ENCODE data around the gene RPGRIP1. TPM values are rescaled to one million over a fixed set of nuclear protein-coding genes. Genes with fewer than 3 reads are reported as not detected.
"Not testable (repeated sequence)": the region's sequence is repeated elsewhere in the genome, so short reads cannot be mapped to it uniquely, and the experiment has no call there.

Gene RPGRIP1
- polyA plus RNA-seq, 1 of the 3 experiments (the other 2 are of a cell fraction): not detected

DNA sequence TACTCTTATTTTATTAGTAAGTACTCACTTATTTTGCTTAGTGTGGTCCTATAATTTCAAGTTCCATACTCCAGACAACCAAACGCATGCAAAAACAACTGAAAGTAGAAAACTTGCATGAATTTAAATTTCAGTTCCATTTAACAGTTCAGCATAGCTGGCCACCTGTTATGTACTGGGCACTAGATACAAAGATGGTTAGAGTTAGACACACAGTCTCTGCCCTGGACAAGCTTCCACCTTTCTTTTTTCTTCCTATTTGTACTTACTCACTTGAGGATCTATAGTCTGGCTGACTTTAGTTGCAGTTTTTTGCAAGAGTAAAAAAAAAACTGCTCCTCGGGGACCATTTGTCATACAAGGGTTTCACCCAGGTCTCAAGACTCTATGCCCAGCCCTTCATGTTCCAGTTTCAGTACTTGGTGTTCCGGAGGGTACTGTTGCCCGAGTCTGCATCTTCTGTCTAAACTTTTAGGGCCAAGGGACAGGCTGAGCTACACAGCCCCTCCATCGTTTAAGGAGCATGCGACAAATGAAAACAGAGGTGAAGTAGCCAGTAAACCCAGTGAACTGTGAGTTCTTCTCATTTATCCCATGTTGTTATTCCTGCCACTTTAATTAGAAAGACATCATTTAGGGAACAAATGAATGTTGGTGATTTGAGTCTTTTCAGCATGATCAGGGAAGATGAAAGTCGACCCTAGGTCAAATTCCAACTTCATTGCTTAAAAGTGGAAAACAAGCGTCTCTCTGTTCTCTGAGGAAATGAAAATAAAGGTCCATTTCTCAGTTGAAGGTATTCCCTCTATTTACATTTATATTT is 22.3 kb downstream of the RPGRIP1 start (continued):
- TF ChIP-seq, protein P1, sequence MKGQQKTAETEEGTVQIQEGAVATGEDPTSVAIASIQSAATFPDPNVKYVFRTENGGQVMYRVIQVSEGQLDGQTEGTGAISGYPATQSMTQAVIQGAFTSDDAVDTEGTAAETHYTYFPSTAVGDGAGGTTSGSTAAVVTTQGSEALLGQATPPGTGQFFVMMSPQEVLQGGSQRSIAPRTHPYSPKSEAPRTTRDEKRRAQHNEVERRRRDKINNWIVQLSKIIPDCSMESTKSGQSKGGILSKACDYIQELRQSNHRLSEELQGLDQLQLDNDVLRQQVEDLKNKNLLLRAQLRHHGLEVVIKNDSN (IDR thresholded peaks at IDR 0.05; ENCODE audit: borderline replicate concordance, low read depth): no peak
- TF ChIP-seq TCF12 (IDR thresholded peaks at IDR 0.05) (no peak), MEF2A (IDR thresholded peaks at IDR 0.05; ENCODE audit: borderline replicate concordance, low read depth) (no peak), GATA2 (CRISPR knock-in tag; IDR thresholded peaks at IDR 0.05) (no peak), ELF1 (IDR thresholded peaks at IDR 0.05) (no peak), FOSL2 (IDR thresholded peaks at IDR 0.05; ENCODE audit: borderline replicate concordance, low read depth) (no peak)

DNA sequence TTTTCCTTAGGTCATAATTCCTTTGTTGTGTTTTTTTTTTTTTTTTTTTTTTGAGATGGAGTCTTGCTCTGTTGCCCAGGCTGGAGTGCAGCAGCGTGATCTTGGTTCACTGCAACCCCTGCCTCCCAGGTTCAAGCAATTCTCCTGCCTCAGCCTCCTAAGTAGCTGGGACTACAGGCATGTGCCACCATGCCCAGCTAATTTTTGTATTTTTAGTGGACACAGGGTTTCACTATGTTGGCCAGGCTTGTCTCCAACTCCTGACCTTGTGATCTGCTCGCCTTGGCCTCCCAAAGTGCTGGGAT is 22.9 kb downstream of the RPGRIP1 start:
- POLR2A ChIA-PET; H3K79me2 ChIP-seq (ENCODE audit: insufficient read depth); H3K9ac ChIP-seq; H4K20me1 ChIP-seq (ENCODE audit: insufficient read depth); H3K9me3 ChIP-seq; CTCF ChIA-PET; H3K4me1 ChIP-seq (ENCODE audit: control insufficient read depth in 1 of 2, insufficient read depth in 2 of 2, low read depth in 1 of 2, low read length in 1 of 2); H3K9me2 ChIP-seq; H3F3A ChIP-seq (replicated peaks; ENCODE audit: insufficient read depth); DNase-seq; H2AFZ ChIP-seq (ENCODE audit: low read depth); H3K4me3 ChIP-seq (ENCODE audit: low read depth in 2 of 2, low read length in 1 of 2); H3K36me3 ChIP-seq (replicated peaks in 1 of 2; ENCODE audit: control insufficient read depth in 1 of 2, insufficient read depth in 2 of 2, low read length in 1 of 2); H3K4me2 ChIP-seq; H3K27ac ChIP-seq (ENCODE audit: low read depth in 2 of 2, low read length in 1 of 2): not testable (repeated sequence)
- H3K27me3 ChIP-seq (ENCODE audit: insufficient read depth): peaks cover 19% of the 10 kb centered on the region; the same call in 1 of the 2 replicates
- WGBS (ENCODE audit: low lambda C conversion rate): 68% methylated on average over 2 of the region's 2 CpGs

DNA sequence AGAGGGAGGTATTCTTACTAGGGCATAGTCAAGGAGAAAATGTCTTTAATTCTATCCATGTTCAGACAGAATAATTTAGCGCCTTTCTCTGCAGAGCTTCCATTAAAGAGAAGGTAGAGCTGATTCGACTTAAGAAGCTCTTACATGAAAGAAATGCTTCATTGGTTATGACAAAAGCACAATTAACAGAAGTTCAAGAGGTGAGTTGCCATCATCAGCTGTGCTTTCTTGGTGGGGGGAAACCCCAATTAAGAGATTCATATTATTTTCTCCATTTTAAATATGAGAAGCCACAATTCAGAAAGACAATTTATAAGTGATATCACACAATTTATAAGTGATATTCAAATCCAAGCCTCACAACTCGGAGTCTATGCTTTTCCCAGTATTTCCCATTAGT is 27.8 kb downstream of the RPGRIP1 start:
- Histone ChIP-seq H3K9me3 (no peaks in the 10 kb centered on the region), H3K79me2 (ENCODE audit: insufficient read depth) (no peaks in the 10 kb centered on the region), H3K36me3 (replicated peaks in 1 of 2; ENCODE audit: control insufficient read depth in 1 of 2, insufficient read depth in 2 of 2, low read length in 1 of 2) (no peaks in the 10 kb centered on the region), H3K27ac (ENCODE audit: low read depth in 2 of 2, low read length in 1 of 2) (no peak overlapping the region), H3F3A (replicated peaks; ENCODE audit: insufficient read depth) (no peaks in the 10 kb centered on the region), H3K4me2 (no peak overlapping the region), H3K9ac (no peak overlapping the region), H4K20me1 (ENCODE audit: insufficient read depth) (no peaks in the 10 kb centered on the region), H2AFZ (ENCODE audit: low read depth) (no peak overlapping the region), H3K4me3 (ENCODE audit: low read depth in 2 of 2, low read length in 1 of 2) (no peak overlapping the region), H3K4me1 (ENCODE audit: control insufficient read depth in 1 of 2, insufficient read depth in 2 of 2, low read depth in 1 of 2, low read length in 1 of 2) (no peaks in the 10 kb centered on the region; a peak in 1 of 4 replicates), H3K9me2 (no peaks in the 10 kb centered on the region), H3K27me3 (ENCODE audit: insufficient read depth) (peaks cover 17% of the 10 kb centered on the region; the same call in 1 of the 2 replicates)
- DNase-seq: no peak
- ChIA-PET POLR2A (no interaction called here), CTCF (interaction anchor here (1.4 kb wide), 1 partner anchor 12 kb away, joined by 3 read pairs; no protein-coding TSS in a partner anchor)
- 64% methylated on average over 3 of the region's 3 CpGs for WGBS (ENCODE audit: low lambda C conversion rate)
- TF ChIP-seq FOXJ3 (CRISPR knock-in tag; IDR thresholded peaks at IDR 0.05): no peak
- TF ChIP-seq FOSL2 (IDR thresholded peaks at IDR 0.05; ENCODE audit: borderline replicate concordance, low read depth): no peak
- TF ChIP-seq, protein P2, sequence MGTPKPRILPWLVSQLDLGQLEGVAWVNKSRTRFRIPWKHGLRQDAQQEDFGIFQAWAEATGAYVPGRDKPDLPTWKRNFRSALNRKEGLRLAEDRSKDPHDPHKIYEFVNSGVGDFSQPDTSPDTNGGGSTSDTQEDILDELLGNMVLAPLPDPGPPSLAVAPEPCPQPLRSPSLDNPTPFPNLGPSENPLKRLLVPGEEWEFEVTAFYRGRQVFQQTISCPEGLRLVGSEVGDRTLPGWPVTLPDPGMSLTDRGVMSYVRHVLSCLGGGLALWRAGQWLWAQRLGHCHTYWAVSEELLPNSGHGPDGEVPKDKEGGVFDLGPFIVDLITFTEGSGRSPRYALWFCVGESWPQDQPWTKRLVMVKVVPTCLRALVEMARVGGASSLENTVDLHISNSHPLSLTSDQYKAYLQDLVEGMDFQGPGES (IDR thresholded peaks at IDR 0.05; ENCODE audit: low read depth, low read length): no peak
- no peak for TF ChIP-seq YY1 (IDR thresholded peaks at IDR 0.05; ENCODE audit: low read depth)
- TF ChIP-seq SIN3A (IDR thresholded peaks at IDR 0.05; ENCODE audit: borderline replicate concordance, low read depth, low read length): no peak
- no peak for TF ChIP-seq JUND (IDR thresholded peaks at IDR 0.05)
- TF ChIP-seq NRF1 (IDR thresholded peaks at IDR 0.05; ENCODE audit: low read depth, low read length): no peak
- TF ChIP-seq, protein P3, sequence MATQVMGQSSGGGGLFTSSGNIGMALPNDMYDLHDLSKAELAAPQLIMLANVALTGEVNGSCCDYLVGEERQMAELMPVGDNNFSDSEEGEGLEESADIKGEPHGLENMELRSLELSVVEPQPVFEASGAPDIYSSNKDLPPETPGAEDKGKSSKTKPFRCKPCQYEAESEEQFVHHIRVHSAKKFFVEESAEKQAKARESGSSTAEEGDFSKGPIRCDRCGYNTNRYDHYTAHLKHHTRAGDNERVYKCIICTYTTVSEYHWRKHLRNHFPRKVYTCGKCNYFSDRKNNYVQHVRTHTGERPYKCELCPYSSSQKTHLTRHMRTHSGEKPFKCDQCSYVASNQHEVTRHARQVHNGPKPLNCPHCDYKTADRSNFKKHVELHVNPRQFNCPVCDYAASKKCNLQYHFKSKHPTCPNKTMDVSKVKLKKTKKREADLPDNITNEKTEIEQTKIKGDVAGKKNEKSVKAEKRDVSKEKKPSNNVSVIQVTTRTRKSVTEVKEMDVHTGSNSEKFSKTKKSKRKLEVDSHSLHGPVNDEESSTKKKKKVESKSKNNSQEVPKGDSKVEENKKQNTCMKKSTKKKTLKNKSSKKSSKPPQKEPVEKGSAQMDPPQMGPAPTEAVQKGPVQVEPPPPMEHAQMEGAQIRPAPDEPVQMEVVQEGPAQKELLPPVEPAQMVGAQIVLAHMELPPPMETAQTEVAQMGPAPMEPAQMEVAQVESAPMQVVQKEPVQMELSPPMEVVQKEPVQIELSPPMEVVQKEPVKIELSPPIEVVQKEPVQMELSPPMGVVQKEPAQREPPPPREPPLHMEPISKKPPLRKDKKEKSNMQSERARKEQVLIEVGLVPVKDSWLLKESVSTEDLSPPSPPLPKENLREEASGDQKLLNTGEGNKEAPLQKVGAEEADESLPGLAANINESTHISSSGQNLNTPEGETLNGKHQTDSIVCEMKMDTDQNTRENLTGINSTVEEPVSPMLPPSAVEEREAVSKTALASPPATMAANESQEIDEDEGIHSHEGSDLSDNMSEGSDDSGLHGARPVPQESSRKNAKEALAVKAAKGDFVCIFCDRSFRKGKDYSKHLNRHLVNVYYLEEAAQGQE (IDR thresholded peaks at IDR 0.05; ENCODE audit: low read depth, low read length): no peak
- no peak for TF ChIP-seq SMC3 (IDR thresholded peaks at IDR 0.05; ENCODE audit: low read depth, low read length)
- TF ChIP-seq GABPA (IDR thresholded peaks at IDR 0.05; ENCODE audit: low read depth): no peak
- TF ChIP-seq, protein P4, sequence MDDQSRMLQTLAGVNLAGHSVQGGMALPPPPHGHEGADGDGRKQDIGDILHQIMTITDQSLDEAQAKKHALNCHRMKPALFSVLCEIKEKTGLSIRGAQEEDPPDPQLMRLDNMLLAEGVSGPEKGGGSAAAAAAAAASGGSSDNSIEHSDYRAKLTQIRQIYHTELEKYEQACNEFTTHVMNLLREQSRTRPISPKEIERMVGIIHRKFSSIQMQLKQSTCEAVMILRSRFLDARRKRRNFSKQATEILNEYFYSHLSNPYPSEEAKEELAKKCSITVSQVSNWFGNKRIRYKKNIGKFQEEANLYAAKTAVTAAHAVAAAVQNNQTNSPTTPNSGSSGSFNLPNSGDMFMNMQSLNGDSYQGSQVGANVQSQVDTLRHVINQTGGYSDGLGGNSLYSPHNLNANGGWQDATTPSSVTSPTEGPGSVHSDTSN (IDR thresholded peaks at IDR 0.05): no peak
- no peak for TF ChIP-seq CHD2 (IDR thresholded peaks at IDR 0.05; ENCODE audit: low read length, partially characterized antibody)
- TF ChIP-seq POLR2AphosphoS5 (IDR thresholded peaks at IDR 0.05; ENCODE audit: low read depth, low read length): no peak

Measured in SK-N-SH (cell line).